Astrocyte of the spinal cord (primary cell): ENCODE measurements around the gene LRP5.

Experiments
- DNase-seq: peaks from one replicate; pipeline ENCODE4 v3.0.0; 2011; ENCODE audit warnings: low read depth, low spot score
- H3K4me3 ChIP-seq: 2 replicates; pipeline ENCODE4 v1.5.1; 2011; ENCODE audit warnings: low read depth, mild to moderate bottlenecking, low read length, moderate library complexity
- CTCF ChIP-seq: IDR thresholded peaks from 2 replicates; pipeline ENCODE4 v1.5.1; 2012; ENCODE audit warnings: low read depth, mild to moderate bottlenecking, low read length, inconsistent platforms
- in situ Hi-C: cut with HindIII; loops from 2 replicates; pipeline ENCODE4 v1.10.0; 2017; ENCODE audit warnings: low sequenced_read_pairs

Gene LRP5

GRCh38 chr11:68488623-68489022 is 176.2 kb downstream of the LRP5 start:
- DNase-seq: no peak
- in situ Hi-C loops: no loop called here
- TF ChIP-seq CTCF: no peak
- no peak overlapping the region for H3K4me3 ChIP-seq

GRCh38 chr11:68495220-68495729 is 182.9 kb downstream of the LRP5 start:
- no peak for TF ChIP-seq CTCF
- in situ Hi-C loops: no loop called here
- H3K4me3 ChIP-seq: no peak overlapping the region
- no peak for DNase-seq

GRCh38 chr11:68495872-68496271 is 183.5 kb downstream of the LRP5 start:
- in situ Hi-C loops: no loop called here

GRCh38 chr11:68497761-68498160 is 185.4 kb downstream of the LRP5 start:
- no peak for TF ChIP-seq CTCF
- DNase-seq: no peak
- in situ Hi-C loops: no loop called here
- no peak overlapping the region for H3K4me3 ChIP-seq

More at GRCh38 chr11:68495872-68496271, 183.5 kb downstream of the LRP5 start:
- no peak for DNase-seq
- no peak for TF ChIP-seq CTCF
- no peak overlapping the region for H3K4me3 ChIP-seq

GRCh38 chr11:68498321-68498720 is 185.9 kb downstream of the LRP5 start:
- no peak for TF ChIP-seq CTCF
- H3K4me3 ChIP-seq: no peak overlapping the region
- in situ Hi-C loops: no loop called here
- DNase-seq: no peak
